H1 (cell line): ENCODE data around the gene NPC1L1. TPM values are rescaled to one million over a fixed set of nuclear protein-coding genes. Genes with fewer than 3 reads are reported as not detected.

Experiments
- CREB1 ChIP-seq: IDR thresholded peaks from 2 replicates; pipeline ENCODE4 v1.6.1; 2012; ENCODE audit warnings: inconsistent platforms
- GTF2F1 ChIP-seq: IDR thresholded peaks from 2 replicates; pipeline ENCODE4 v1.6.1; 2012; ENCODE audit warnings: low read depth, low read length, improper control_type of control experiment, borderline replicate concordance
- JUN ChIP-seq: IDR thresholded peaks from 2 replicates; pipeline ENCODE4 v1.6.1; 2011; ENCODE audit warnings: low read depth, mild to moderate bottlenecking, improper control_type of control experiment, low read length
- MAFK ChIP-seq: IDR thresholded peaks from 2 replicates; pipeline ENCODE4 v1.6.1; 2012; ENCODE audit warnings: low read depth, mild to moderate bottlenecking, improper control_type of control experiment, low read length
- POLR2AphosphoS5 ChIP-seq: IDR thresholded peaks from 2 replicates; pipeline ENCODE4 v1.6.1; 2011; ENCODE audit warnings: low read depth, low read length
- SIN3A ChIP-seq, 2 experiments: IDR thresholded peaks in 1 of 2; conservative IDR thresholded peaks in 1 of 2; 2 replicates each; pipeline ENCODE4 v1.6.1; 2011 to 2012; ENCODE audit warnings: low read length in 2 of 2, improper control_type of control experiment in 1 of 2, low read depth in 1 of 2, mild to moderate bottlenecking in 1 of 2
- YY1 ChIP-seq: IDR thresholded peaks from 2 replicates; pipeline ENCODE4 v1.6.1; 2011; ENCODE audit warnings: low read depth, mild to moderate bottlenecking, low read length
- polyA plus RNA-seq, 7 experiments: library from polyadenylated mRNA; depleted of rRNA in 3 of 7; stranded (reverse) in 5 of 7; unstranded in 2 of 7; fragments of >200 nt in 5 of 7; fragments of 200-250 nt in 2 of 7; gene quantifications; 1 replicate in 5 of 7; 2 replicates in 1 of 7; 4 replicates in 1 of 7; pipeline versions ENCODE4 v1.2.1 to v1.2.3, GENCODE V29; 2011 to 2013; ENCODE audit warnings: missing spikeins in 2 of 7, mixed read lengths in 2 of 7
- total RNA-seq: library from RNA; stranded (reverse); fragmentation: NEBNext Ultra II Directional; extraction: Animal tissue kit (Norgen Biotek cat#: 25700); gene quantifications from 2 replicates; pipeline ENCODE4 v1.2.1, GENCODE V29; 2021
- TF ChIP-seq, protein P1 (sequence below): fragments of 300-600 bp; sonication (generic); IDR thresholded peaks from 2 replicates; pipeline ENCODE4 v1.7.1; 2012; ENCODE audit warnings: low read length, moderate library complexity, mild to moderate bottlenecking, inconsistent platforms; ENCODE audit not compliant: insufficient replicate concordance
- TF ChIP-seq, protein P2 (sequence below): IDR thresholded peaks from 2 replicates; pipeline ENCODE4 v1.6.1; 2011; ENCODE audit warnings: low read depth, mild to moderate bottlenecking, low read length; ENCODE audit not compliant: insufficient read depth

Gene NPC1L1
- total and polyA plus RNA-seq, 2 of the 8 experiments (the other 6 are each of a cell fraction or from before 2014, with no cell fraction given): 0.06 to 0.21 TPM

DNA sequence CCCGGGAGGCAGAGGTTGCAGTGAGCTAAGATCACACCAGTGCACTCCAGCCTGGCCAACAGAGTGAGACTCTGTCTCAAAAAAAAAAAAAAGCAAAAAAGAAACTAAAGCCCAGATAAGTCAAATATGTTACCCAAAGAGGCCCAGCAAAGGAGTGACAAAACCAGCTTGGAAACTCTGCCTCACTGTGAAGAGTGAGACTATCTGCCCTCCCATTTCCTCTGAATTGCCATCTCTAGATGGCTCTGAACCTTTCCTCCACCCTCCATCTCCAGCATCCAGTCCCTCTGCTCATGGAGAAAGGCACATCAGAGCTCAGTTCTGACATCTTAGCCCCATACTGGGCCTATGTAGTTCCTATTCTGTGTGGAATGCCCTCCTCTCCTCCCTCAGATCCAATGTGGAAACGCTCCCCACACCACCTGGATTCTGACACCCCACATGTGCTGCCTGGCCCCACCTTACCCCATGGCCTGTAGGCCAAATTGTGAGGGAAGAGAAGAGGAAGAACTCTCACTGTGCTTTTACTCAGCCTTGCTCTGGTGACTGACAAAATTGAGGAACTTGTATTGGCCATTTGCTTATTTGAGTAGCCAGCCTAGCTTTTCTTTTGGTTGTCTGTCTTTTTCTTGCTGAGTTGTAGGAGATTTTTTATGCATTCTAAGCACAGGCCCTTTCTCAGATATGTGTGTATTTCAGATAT lies 32.7 kb downstream of the NPC1L1 start (continued):
- TF ChIP-seq, protein P1, sequence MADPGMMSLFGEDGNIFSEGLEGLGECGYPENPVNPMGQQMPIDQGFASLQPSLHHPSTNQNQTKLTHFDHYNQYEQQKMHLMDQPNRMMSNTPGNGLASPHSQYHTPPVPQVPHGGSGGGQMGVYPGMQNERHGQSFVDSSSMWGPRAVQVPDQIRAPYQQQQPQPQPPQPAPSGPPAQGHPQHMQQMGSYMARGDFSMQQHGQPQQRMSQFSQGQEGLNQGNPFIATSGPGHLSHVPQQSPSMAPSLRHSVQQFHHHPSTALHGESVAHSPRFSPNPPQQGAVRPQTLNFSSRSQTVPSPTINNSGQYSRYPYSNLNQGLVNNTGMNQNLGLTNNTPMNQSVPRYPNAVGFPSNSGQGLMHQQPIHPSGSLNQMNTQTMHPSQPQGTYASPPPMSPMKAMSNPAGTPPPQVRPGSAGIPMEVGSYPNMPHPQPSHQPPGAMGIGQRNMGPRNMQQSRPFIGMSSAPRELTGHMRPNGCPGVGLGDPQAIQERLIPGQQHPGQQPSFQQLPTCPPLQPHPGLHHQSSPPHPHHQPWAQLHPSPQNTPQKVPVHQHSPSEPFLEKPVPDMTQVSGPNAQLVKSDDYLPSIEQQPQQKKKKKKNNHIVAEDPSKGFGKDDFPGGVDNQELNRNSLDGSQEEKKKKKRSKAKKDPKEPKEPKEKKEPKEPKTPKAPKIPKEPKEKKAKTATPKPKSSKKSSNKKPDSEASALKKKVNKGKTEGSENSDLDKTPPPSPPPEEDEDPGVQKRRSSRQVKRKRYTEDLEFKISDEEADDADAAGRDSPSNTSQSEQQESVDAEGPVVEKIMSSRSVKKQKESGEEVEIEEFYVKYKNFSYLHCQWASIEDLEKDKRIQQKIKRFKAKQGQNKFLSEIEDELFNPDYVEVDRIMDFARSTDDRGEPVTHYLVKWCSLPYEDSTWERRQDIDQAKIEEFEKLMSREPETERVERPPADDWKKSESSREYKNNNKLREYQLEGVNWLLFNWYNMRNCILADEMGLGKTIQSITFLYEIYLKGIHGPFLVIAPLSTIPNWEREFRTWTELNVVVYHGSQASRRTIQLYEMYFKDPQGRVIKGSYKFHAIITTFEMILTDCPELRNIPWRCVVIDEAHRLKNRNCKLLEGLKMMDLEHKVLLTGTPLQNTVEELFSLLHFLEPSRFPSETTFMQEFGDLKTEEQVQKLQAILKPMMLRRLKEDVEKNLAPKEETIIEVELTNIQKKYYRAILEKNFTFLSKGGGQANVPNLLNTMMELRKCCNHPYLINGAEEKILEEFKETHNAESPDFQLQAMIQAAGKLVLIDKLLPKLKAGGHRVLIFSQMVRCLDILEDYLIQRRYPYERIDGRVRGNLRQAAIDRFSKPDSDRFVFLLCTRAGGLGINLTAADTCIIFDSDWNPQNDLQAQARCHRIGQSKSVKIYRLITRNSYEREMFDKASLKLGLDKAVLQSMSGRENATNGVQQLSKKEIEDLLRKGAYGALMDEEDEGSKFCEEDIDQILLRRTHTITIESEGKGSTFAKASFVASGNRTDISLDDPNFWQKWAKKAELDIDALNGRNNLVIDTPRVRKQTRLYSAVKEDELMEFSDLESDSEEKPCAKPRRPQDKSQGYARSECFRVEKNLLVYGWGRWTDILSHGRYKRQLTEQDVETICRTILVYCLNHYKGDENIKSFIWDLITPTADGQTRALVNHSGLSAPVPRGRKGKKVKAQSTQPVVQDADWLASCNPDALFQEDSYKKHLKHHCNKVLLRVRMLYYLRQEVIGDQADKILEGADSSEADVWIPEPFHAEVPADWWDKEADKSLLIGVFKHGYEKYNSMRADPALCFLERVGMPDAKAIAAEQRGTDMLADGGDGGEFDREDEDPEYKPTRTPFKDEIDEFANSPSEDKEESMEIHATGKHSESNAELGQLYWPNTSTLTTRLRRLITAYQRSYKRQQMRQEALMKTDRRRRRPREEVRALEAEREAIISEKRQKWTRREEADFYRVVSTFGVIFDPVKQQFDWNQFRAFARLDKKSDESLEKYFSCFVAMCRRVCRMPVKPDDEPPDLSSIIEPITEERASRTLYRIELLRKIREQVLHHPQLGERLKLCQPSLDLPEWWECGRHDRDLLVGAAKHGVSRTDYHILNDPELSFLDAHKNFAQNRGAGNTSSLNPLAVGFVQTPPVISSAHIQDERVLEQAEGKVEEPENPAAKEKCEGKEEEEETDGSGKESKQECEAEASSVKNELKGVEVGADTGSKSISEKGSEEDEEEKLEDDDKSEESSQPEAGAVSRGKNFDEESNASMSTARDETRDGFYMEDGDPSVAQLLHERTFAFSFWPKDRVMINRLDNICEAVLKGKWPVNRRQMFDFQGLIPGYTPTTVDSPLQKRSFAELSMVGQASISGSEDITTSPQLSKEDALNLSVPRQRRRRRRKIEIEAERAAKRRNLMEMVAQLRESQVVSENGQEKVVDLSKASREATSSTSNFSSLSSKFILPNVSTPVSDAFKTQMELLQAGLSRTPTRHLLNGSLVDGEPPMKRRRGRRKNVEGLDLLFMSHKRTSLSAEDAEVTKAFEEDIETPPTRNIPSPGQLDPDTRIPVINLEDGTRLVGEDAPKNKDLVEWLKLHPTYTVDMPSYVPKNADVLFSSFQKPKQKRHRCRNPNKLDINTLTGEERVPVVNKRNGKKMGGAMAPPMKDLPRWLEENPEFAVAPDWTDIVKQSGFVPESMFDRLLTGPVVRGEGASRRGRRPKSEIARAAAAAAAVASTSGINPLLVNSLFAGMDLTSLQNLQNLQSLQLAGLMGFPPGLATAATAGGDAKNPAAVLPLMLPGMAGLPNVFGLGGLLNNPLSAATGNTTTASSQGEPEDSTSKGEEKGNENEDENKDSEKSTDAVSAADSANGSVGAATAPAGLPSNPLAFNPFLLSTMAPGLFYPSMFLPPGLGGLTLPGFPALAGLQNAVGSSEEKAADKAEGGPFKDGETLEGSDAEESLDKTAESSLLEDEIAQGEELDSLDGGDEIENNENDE: no peak
- TF ChIP-seq, protein P2, sequence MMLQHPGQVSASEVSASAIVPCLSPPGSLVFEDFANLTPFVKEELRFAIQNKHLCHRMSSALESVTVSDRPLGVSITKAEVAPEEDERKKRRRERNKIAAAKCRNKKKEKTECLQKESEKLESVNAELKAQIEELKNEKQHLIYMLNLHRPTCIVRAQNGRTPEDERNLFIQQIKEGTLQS: no peak
- TF ChIP-seq POLR2AphosphoS5: no peak
- TF ChIP-seq SIN3A (conservative IDR thresholded peaks at IDR 0.05 in 1 of 2, IDR thresholded peaks at IDR 0.05 in 1 of 2; ENCODE audit: low read depth in 1 of 2, low read length in 2 of 2): no peak
- TF ChIP-seq YY1: no peak
- no peak for TF ChIP-seq JUN
- TF ChIP-seq GTF2F1: no peak
- no peak for TF ChIP-seq CREB1
- no peak for TF ChIP-seq MAFK
